CD14-positive monocyte (primary cell): ENCODE measurements around the gene ACRBP. TPM values are rescaled to one million over a fixed set of nuclear protein-coding genes. Genes with fewer than 3 reads are reported as not detected.
A peak's percentile ranks its signal among the peaks of the same experiment; 100 is the strongest.

ENCODE experiments used
- DNase-seq, 3 donors: peaks; one replicate each; pipeline ENCODE4 v3.0.0-alpha.2; 2011 to 2022
- H2AFZ ChIP-seq: 2 replicates; pipeline ENCODE4 v1.6.0; 2012; ENCODE audit warnings: mild to moderate bottlenecking, low read depth, low read length, inconsistent platforms; ENCODE audit not compliant: insufficient read depth, poor library complexity, severe bottlenecking
- H3K27ac ChIP-seq, 2 donors: 1 replicate in 1 of 2; 2 replicates in 1 of 2; pipeline ENCODE4 v1.5.1; 2012 to 2013; ENCODE audit warnings: low read length in 2 of 2, control low read depth in 1 of 2, inconsistent platforms in 1 of 2, low read depth in 1 of 2, mild to moderate bottlenecking in 1 of 2
- H3K27me3 ChIP-seq, 2 donors: one replicate each; pipeline versions ENCODE4 v1.6.0 to v1.6.1; 2011 to 2013; ENCODE audit warnings: low read length in 2 of 2; ENCODE audit not compliant: control insufficient read depth in 2 of 2, insufficient read depth in 2 of 2
- H3K36me3 ChIP-seq, 2 donors: replicated peaks in 1 of 2; 1 replicate in 1 of 2; 2 replicates in 1 of 2; pipeline versions ENCODE4 v1.5.1 to v1.6.1; 2012 to 2013; ENCODE audit warnings: low read length in 2 of 2, control low read depth in 1 of 2, inconsistent platforms in 1 of 2, mild to moderate bottlenecking in 1 of 2; ENCODE audit not compliant: insufficient read depth in 2 of 2, control insufficient read depth in 1 of 2
- H3K4me1 ChIP-seq, 2 donors: 1 replicate in 1 of 2; 2 replicates in 1 of 2; pipeline versions ENCODE4 v1.5.1 to v1.6.1; 2012 to 2013; ENCODE audit warnings: low read length in 2 of 2, control low read depth in 1 of 2, inconsistent platforms in 1 of 2, mild to moderate bottlenecking in 1 of 2, moderate library complexity in 1 of 2; ENCODE audit not compliant: insufficient read depth in 2 of 2, control insufficient read depth in 1 of 2
- H3K4me2 ChIP-seq: replicated peaks from 2 replicates; pipeline ENCODE3; 2012; ENCODE audit warnings: low read length, moderate library complexity, mild to moderate bottlenecking; ENCODE audit not compliant: poor library complexity, severe bottlenecking; ENCODE audit errors: extremely low read depth
- H3K4me3 ChIP-seq, 3 experiments: fragments of 200-600 bp in 1 of 3; sonication (generic) in 1 of 3; replicated peaks in 1 of 3; 1 replicate in 2 of 3; 2 replicates in 1 of 3; pipeline ENCODE4 v1.5.1; 2011 to 2013; ENCODE audit warnings: low read length in 3 of 3, mild to moderate bottlenecking in 3 of 3, control low read depth in 2 of 3, low read depth in 2 of 3, inconsistent platforms in 1 of 3, moderate library complexity in 1 of 3
- H3K79me2 ChIP-seq: 2 replicates; pipeline ENCODE4 v1.6.0; 2012; ENCODE audit warnings: mild to moderate bottlenecking, control low read depth, inconsistent platforms, low read length, moderate library complexity; ENCODE audit not compliant: insufficient read depth
- H3K9ac ChIP-seq: 2 replicates; pipeline ENCODE4 v1.6.0; 2017; ENCODE audit warnings: low read length, mild to moderate bottlenecking; ENCODE audit not compliant: insufficient read depth, poor library complexity, severe bottlenecking
- H3K9me3 ChIP-seq, 2 donors: replicated peaks in 1 of 2; 1 replicate in 1 of 2; 2 replicates in 1 of 2; pipeline versions ENCODE4 v1.5.1 to v1.6.1; 2012 to 2013; ENCODE audit warnings: low read length in 2 of 2, control low read depth in 1 of 2; ENCODE audit not compliant: control insufficient read depth in 1 of 2, insufficient read depth in 1 of 2
- H4K20me1 ChIP-seq: 2 replicates; pipeline ENCODE4 v1.6.0; 2012; ENCODE audit warnings: mild to moderate bottlenecking, low read length, control low read depth, moderate library complexity; ENCODE audit not compliant: insufficient read depth
- H3K27ac Mint-ChIP-seq, 7 donors: one replicate each; pipeline ENCODE4 v1.8.0; 2020; ENCODE audit warnings: mild to moderate bottlenecking in 7 of 7, mixed read lengths in 7 of 7, moderate library complexity in 6 of 7, inconsistent platforms in 2 of 7
- H3K27me3 Mint-ChIP-seq, 3 donors: one replicate each; pipeline ENCODE4 v1.8.0; 2021 to 2022; ENCODE audit warnings: low read depth in 3 of 3, mild to moderate bottlenecking in 3 of 3, mixed read lengths in 3 of 3, moderate library complexity in 3 of 3, inconsistent platforms in 1 of 3
- H3K36me3 Mint-ChIP-seq, 2 donors: one replicate each; pipeline ENCODE4 v1.8.0; 2020; ENCODE audit warnings: mixed read lengths in 2 of 2, inconsistent platforms in 1 of 2, mild to moderate bottlenecking in 1 of 2
- H3K4me1 Mint-ChIP-seq: one replicate; pipeline ENCODE4 v1.8.0; 2020; ENCODE audit warnings: mild to moderate bottlenecking, mixed read lengths
- H3K4me3 Mint-ChIP-seq, 2 donors: one replicate each; pipeline ENCODE4 v1.8.0; 2020; ENCODE audit warnings: mild to moderate bottlenecking in 2 of 2, mixed read lengths in 2 of 2, moderate library complexity in 1 of 2
- H3K9me3 Mint-ChIP-seq, 7 donors: one replicate each; pipeline ENCODE4 v1.8.0; 2020 to 2022; ENCODE audit warnings: mixed read lengths in 7 of 7, mild to moderate bottlenecking in 6 of 7, moderate library complexity in 6 of 7, inconsistent platforms in 2 of 7
- WGBS: methylation state at CpG from one replicate; pipeline ENCODE4 v1.1.5; 2013; ENCODE audit warnings: missing lambda C conversion rate; ENCODE audit not compliant: insufficient coverage; 5-methylcytosine and 5-hydroxymethylcytosine counted together
- intact Hi-C, 2 donors: fragments of 100-400 bp; cut with micrococcal nuclease; formaldehyde crosslinking; loops; one replicate each; pipeline versions ENCODE4 v1.15.0 to v1.15.1; 2023
- polyA plus RNA-seq, 3 donors: library from polyadenylated mRNA; depleted of rRNA in 1 of 3; unstranded in 2 of 3; stranded (reverse) in 1 of 3; fragments of 300-500 nt in 2 of 3; fragments of >200 nt in 1 of 3; fragmentation: Illumina TruSeq in 2 of 3; gene quantifications; 1 replicate in 2 of 3; 2 replicates in 1 of 3; pipeline ENCODE4 v1.2.3, GENCODE V29; 2012 to 2021
- TF ChIP-seq, protein P1 (sequence below): fragments of 200-600 bp; IDR thresholded peaks from one replicate; pipeline ENCODE4 v1.8.0; 2022; ENCODE audit warnings: antibody characterized with exemption, mild to moderate bottlenecking

ACRBP gene
- polyA plus RNA-seq, 3 donors = 10.2 to 28.3 (median 10.3) TPM

DNA sequence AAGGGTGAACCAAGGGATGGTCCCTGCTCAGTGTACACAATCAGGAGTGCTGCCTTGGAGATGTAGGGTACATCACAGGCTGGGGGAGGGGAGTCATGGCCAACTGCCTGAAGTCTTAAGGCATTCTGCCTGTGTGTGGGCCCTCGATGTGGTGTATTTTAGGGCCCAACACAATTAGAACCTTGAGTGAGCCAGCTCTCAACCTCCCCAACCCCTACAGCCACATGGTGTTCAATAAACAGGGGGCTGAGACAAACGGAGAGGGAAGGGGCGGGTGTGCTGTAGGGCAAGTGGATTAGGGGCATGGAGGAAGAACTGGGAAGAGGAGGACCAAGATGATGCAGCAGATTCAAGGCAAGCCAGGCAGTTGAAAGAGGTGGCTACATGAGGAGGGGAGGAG, 31.4 kb downstream of the ACRBP start:
- intact Hi-C loops = loop anchor here (5.0 kb wide), 4 partner anchors 66 to 206 kb away; partner anchors contain the start of genes GPR162 (in 1 of the 2) and ZNF384 (in 1 of the 2)
- TF ChIP-seq, protein P1, sequence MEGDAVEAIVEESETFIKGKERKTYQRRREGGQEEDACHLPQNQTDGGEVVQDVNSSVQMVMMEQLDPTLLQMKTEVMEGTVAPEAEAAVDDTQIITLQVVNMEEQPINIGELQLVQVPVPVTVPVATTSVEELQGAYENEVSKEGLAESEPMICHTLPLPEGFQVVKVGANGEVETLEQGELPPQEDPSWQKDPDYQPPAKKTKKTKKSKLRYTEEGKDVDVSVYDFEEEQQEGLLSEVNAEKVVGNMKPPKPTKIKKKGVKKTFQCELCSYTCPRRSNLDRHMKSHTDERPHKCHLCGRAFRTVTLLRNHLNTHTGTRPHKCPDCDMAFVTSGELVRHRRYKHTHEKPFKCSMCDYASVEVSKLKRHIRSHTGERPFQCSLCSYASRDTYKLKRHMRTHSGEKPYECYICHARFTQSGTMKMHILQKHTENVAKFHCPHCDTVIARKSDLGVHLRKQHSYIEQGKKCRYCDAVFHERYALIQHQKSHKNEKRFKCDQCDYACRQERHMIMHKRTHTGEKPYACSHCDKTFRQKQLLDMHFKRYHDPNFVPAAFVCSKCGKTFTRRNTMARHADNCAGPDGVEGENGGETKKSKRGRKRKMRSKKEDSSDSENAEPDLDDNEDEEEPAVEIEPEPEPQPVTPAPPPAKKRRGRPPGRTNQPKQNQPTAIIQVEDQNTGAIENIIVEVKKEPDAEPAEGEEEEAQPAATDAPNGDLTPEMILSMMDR = no peak
- Histone ChIP-seq H3K4me3 (no peak overlapping the region), H3K27ac (peak overlapping the region in 1 of 2 donors; percentile 41), H3K4me2 (no peak overlapping the region), H2AFZ (peak overlapping the region; percentile 73), H3K9ac (no peak overlapping the region), H3K79me2 (no peaks in the 10 kb centered on the region), H3K27me3 (no peaks in the 10 kb centered on the region), H3K36me3 (no peaks in the 10 kb centered on the region), H4K20me1 (no peaks in the 10 kb centered on the region), H3K9me3 (no peaks in the 10 kb centered on the region), H3K4me1 (peaks cover 51 to 59% of the 10 kb centered on the region in 2 donors)
- Mint-ChIP-seq H3K4me3 (no peak overlapping the region), H3K27ac (peak overlapping the region; percentile 13 to 86 (median 58)), H3K36me3 (no peaks in the 10 kb centered on the region), H3K9me3 (peaks cover 0 to 2% (median 0%) of the 10 kb centered on the region in 7 donors), H3K4me1 (peaks cover 63% of the 10 kb centered on the region), H3K27me3 (peaks cover 0 to 3% (median 3%) of the 10 kb centered on the region in 3 donors)
- peak in 1 of 3 donors; percentile 3 for DNase-seq
- WGBS = 16% methylated on average over 2 of the region's 3 CpGs

- Histone ChIP-seq H3K4me3 (peak overlapping the region in 1 of 3 experiments; percentile 32), H3K4me2 (no peak overlapping the region), H3K4me1 (peaks cover 44 to 49% of the 10 kb centered on the region in 2 donors), H4K20me1 (no peaks in the 10 kb centered on the region), H3K9me3 (no peaks in the 10 kb centered on the region), H3K27ac (peak overlapping the region; percentile 51 to 72), H2AFZ (peak overlapping the region; percentile 62), H3K79me2 (no peaks in the 10 kb centered on the region), H3K9ac (no peak overlapping the region), H3K36me3 (no peaks in the 10 kb centered on the region), H3K27me3 (no peaks in the 10 kb centered on the region)
- H3K36me3 Mint-ChIP-seq = no peaks in the 10 kb centered on the region
- peak overlapping the region; percentile 36 to 92 (median 87) for H3K27ac Mint-ChIP-seq
- H3K4me3 Mint-ChIP-seq = no peak overlapping the region
- intact Hi-C loops = loop anchor here (5.0 kb wide), 4 partner anchors 68 to 208 kb away; partner anchors contain the start of genes GPR162 (in 1 of the 2) and ZNF384 (in 1 of the 2)
- peaks cover 0 to 3% (median 0%) of the 10 kb centered on the region in 7 donors for H3K9me3 Mint-ChIP-seq
- no peak for DNase-seq
- TF ChIP-seq, protein P1 = no peak
- peaks cover 0 to 3% (median 3%) of the 10 kb centered on the region in 3 donors for H3K27me3 Mint-ChIP-seq
- peaks cover 61% of the 10 kb centered on the region for H3K4me1 Mint-ChIP-seq
- 64% methylated on average over 3 of the region's 7 CpGs for WGBS
These were observed 32.6 kb downstream of the ACRBP start for GRCh38 chr12:6614513-6615172.
